T-helper 2 cell treated with Interferon-gamma antibody and Interleukin-4, amounts not matched to agents 100 ng/mL and 5 ng/mL, for 36 hours (primary cell): ENCODE data around the gene B3GNT2. TPM values are rescaled to one million over a fixed set of nuclear protein-coding genes. Genes with fewer than 3 reads are reported as not detected.
"Not testable (repeated sequence)": the region's sequence is repeated elsewhere in the genome, so short reads cannot be mapped to it uniquely, and the experiment has no call there.

Experiments
- intact Hi-C: fragments of 100-400 bp; cut with micrococcal nuclease; formaldehyde crosslinking; loops from one replicate; pipeline ENCODE4 v1.15.1; 2023
- total RNA-seq: library from RNA; stranded (reverse); gene quantifications from 2 replicates; pipeline ENCODE4 v1.2.3, GENCODE V29; 2022

B3GNT2 gene
- total RNA-seq, 1 donor from 2014 or later: 24.0 TPM

DNA sequence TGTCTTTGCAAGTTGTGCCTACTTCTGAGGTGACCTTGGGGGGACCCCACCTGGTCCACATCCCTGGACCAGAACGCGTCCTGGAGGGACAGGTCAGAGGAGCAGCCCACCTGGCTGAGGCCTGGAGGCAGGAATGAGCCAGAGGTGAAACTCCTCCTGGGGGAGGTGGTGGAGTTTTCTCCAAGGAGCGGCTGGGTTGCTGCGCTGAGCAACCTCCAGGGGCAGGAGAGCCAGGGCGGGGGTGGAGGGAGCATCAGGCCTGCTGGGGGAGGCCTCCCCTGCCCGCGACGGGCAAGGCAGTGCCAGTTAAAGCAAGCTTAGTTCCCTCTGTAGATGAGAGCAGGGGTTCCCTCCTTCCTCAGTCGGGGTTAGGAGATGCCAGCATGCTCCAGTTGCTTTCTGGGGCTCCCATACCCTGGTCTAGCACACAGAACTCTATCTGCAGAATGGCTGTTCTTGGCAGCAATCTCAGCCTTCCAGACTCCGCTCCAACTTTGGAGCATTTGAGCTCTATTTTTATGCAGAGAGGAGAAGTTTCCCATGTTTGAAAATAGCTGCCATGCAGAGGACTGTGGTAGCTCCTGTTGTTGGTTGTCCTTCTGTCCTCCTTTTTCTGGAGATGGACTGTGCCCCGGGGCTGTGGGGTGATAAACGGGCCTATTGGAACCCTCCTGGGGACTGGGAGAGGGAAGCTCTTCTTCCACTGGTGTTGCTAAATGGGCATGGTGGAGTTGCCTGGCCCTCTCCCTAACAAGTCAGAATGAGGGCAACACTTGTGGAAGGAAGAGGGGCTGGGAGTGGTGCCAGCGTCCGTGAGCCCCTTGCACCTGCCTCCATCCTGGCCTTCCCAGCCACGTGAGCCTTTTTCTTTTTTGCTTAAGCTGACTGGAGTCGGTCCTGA, 39.1 kb downstream of the B3GNT2 start:
- intact Hi-C loops: no loop called here

DNA sequence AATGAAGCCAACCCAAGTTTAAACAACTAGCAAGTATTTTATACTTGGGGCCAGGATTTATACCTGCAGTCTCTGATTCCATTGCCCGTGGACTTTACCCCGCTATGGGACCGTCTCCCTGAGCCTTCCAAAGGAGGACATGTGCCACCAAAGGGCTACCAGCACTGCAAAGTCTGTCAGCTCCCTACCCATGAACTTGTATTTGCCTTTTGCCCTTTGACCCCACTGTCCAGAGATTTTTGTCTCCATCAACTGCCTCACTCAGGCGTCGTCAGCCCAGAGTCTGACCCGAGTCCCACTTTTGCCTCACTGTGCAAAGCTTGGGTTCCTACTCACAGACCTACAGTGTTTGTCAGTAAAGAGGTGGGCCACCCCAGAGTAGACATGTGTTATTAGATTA, 40.6 kb downstream of the B3GNT2 start:
- intact Hi-C loops: no loop called here

DNA sequence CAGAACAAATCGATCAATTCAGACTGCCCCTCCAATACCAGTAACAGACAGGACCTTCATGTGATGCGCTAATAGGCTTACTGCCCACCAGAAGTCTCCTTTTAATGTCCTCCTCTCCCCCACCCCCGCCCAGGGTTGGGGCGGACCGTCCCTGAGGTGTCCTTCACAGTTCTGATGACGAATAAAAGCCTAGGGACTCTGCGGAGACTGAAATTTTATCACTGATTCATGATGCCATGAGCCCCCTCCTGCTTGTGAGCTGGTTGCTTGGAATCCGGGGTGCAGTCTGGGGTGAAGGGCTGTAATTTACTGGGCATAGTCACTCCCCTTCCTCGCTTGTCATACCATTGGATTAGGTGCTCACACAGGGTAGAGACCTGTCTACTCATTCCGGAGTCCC, 42.3 kb downstream of the B3GNT2 start:
- intact Hi-C loops: no loop called here

DNA sequence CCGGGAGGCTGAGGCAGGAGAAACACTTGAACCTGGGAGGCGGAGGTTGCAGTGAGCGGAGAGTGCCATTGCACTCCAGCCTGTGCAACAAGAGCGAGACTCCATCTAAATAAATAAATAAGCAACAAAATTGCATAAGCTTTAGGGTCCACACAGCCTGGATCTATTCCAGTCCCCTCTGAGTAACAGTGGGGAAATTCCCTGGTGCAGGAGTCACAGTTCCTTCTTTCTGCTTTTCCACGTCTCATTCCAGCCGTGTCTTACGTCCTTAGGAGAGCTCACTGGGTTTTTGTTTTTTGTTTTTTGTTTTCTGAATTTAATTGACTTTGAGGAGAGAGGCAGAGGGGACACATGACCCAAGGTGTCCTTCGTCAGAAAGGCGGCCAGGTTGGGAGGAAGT, 44.6 kb downstream of the B3GNT2 start:
- intact Hi-C loops: no loop called here

DNA sequence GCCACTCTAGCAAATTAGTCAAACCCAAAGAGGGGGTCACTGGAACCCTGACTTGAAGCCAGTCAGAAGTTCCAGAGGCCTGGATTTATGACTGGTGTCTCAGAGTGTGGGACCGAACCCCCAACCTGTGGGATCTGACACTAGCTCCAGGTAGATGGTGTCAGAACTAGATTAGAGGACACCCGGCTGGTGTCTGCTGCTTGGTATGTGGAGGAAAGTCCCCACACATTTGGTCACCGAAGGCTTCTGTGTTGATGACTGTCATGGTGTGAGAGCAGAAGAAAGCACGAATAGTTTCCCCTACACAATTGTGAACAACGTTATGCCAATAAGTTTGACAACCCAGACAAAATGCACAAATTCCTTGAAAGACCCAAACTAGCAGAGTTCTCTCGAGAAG, 48.1 kb downstream of the B3GNT2 start:
- intact Hi-C loops: no loop called here

DNA sequence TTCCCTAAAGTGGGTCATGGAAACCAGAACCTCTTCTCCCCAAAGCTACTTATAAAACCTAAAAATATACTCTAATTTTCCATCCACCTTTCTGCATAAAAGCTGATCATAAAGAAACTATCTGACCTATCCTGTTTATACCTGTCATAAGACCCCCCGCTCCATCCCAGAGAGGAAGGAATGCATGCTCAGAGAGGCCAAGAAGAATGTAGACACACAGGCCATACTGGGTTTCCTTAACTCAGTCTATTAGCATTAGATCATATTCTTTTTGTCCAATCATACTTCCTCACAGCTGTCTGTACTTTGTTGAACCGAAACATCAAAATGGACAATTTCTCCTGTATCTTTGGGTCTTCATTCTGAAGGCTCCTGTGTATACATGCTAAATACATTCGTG, 52.3 kb downstream of the B3GNT2 start:
- intact Hi-C loops: no loop called here

DNA sequence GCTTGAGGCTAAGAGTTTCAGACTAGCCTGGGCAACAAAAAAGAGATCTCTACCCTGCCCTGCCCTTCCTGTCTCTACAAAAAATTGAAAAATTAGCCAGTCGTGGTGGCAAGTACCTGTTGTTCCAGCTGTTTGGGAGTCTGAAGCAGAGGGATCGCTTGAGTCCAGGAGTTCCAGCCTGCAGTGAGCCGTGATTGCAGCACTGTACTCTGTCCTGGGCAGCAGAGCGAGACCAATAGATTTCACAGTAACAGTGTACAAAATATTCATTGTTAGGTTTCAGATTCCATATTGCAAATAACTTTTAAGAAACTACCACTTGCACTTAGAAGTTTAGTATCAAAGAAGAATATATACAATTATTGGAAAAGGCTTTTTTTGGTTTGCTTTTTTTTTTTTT, 54.3 kb downstream of the B3GNT2 start:
- intact Hi-C loops: no loop called here

DNA sequence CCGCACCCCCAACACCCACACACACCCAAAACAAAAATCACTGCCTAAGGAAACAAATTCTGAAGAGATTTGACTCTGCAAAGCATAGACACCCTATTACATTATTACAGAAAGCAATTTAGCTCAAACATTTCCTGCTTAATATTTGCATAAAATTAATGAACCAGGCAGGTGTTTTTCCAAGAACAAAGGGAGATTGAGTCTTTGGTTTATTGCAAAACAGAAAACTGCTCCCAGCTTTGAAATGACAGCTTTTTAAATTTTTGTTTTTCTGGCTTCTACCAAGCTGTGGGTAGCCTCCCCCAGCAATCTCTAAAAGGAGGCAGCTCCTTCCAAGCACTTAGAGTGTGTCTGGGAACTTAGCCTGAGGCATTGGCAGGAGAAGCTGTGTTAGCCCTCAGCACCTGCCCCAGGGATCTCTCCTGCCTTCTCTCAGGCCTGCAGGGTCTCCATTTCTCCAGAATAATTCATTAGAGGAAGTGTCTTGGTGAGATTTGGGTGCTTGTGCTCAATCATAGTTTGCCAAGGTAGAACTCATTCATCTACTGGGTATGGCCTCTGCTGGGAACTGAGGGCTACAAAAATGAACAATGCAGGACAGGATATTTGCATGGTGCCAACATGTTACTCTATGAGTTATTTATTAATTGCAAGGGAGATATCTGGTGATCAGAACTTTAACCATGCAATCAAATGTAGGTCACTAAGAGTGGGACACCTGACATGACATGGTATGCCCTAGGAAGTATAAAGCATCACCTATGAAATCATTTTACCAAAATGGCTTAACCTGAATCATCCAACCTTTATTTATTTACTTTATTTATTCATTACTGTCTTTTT, 58.7 kb downstream of the B3GNT2 start:
- intact Hi-C loops: no loop called here

DNA sequence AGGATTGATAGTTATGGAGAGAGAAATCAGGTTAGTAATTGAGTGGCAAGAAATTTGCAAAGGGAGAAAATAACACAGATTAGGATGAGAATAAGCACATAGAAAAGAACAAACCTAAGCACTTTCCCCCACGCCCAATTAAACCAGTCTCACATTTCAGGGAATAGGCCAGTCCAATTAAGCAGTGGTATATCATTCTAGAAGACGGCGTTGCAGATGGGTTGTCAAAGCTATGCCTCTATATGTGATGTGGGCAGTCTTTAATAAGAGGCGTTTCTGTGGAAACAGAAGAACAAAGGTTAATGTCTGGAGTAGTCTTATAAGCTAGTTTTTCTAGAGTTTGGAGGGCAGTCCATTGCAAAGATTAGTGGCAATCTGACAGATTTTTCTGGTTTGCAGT, 61.6 kb downstream of the B3GNT2 start:
- intact Hi-C loops: no loop called here

DNA sequence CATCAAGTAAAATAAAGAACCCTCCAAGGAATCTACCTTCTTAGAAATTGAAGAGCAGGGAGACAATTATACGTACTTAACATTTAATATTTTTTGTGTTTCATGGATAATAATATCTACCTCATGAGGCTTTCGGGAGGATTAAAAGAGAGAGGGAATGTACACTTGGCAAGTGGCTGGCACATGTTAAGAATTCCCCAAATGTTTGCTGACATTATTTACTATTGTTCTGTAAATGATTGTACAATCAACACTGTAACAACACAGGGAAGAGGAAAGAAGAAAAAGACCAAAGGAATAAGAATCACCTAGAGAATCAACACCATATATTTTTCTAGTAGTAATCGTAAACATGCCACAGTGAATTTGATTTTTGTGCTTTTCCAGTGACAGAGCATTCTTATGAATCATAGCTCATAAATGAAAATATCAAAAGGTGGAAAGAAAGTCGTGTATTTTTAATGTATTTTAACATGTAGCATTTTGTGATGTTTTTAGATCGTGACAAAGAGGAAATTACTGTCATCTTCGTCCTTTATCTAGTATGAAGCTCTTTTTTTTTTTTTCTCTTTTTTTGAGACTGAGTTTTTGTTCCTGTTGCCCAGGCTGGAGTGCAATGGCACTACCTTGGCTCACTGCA, 67.3 kb downstream of the B3GNT2 start:
- intact Hi-C loops: no loop called here

DNA sequence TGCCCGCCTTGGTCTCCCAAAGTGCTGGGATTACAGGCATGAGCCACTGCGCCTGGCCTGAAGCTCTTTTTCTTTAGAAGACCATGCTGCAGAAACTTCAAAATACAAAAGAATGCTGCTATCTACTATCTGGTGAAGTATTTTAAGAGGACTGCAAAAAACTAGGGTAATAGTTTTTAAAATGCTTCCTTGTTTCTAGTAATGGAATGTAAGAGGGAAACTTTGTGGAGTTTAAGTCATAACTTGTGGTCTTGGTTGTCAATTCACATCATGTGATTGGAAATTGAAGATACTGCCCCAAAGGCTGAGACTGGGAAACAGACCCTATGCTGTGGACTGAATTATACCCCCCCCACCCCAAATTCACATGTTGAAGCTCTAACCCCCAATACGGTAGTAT, 68.3 kb downstream of the B3GNT2 start:
- intact Hi-C loops: no loop called here

DNA sequence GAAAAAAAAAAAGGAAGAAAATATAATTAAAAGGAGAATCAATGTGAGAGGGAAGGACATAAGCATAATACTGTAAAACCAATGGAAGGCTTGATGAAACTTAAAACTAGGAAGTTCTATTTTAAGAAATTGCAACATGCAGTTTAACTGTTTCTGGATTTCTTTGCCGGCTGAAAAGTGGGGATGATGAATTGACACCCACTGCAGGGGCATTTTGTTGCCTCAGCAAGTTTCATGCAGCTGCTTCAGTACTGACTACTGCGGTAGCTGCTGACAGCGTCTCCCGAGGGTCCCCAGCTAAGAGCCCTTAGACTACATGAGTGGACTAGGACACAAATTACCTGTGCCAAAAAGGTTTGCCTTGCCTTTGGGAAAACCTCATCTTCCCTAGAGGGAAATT, 69.2 kb downstream of the B3GNT2 start:
- intact Hi-C loops: no loop called here

DNA sequence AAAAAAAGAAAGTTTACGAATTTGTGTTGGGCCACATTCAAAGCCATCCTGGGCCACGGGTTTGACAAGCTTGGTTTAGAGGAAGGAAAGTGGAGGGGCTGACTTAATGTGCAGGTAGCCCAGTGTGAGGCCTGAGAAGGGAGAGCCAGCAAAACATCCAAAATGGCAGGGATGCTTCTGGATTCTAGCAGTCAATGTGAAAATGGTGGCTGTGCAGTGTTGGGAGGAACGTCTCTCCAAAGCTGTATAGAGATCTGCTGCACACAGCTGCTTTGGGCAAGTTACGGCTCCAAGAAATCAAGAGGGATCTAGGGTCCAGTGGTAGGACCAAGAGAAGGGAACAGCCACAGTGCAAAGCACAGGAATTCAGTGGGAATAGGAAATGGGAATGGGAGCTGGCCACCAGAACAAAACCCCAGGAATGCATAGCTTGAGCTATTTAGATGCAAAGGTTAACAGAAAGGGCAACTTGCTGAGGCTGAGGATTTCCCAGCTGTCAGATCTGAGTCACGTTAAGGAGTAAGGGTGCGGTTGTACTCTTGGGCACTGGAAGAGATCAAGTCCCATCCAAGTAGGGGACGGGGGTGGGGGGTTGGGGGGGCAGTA, 70.6 kb downstream of the B3GNT2 start:
- intact Hi-C loops: no loop called here

DNA sequence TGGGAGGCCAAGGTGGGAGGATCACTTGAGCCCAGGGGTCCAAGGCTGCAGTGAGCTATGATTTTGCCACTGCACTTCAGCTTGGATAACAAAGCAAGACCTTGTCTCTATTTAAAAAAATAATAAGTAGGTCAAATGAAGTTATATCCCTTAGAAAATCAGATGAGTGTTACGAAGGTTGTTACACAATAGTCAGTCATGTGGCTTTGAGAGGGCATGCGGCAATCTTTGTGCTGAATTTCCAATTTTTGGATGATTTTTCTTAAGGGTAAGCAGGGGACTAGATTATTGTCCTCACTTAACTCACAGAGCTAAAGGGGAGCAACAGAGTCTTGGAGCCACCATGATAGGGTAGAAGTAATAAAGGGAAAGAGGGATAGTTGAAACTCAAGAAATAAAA, 71.8 kb downstream of the B3GNT2 start:
- intact Hi-C loops: no loop called here

DNA sequence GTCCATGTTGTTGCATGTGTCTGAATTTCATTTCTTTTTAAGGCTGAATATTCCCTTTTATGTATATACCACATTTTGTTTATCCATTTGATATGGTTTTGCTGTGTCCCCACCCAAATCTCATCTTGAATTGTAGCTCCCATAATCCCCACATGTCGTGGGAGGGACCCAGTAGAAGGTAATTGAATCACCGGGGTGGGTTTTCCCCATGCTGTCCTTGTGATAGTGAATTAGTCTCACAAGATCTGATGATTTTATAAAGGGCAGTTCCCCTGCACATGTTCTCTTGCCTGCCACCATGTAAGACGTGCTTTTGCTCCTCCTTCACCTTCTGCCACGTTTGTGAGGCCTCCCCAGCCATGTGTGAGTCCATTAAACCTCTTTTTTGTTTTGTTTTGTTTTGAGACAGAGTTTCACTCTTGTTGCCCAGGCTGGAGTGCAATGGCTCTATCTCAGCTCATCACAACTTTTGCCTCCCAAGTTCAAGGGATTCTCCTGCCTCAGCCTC, 72.8 kb downstream of the B3GNT2 start:
- intact Hi-C loops: not testable (repeated sequence)

DNA sequence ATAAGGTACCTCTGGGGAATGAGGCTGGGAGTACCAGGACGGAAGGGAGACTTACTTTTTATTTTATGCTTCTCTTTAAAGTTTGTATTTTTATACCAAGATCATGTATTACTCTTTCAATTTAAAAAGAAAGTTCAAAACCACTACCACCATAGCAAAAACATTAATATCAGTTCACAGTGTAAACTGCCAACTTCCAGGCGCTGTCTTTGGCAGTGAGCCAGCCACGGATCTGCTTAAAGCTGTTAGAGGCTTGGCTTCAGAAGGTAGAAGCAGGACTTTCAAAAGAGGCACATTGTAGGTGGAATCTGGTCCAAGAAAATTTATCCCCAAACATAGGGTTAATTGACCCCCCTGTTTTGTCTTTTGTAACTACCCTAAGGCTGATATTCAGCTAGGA, 74.8 kb downstream of the B3GNT2 start:
- intact Hi-C loops: no loop called here
